GM12875 (cell line): ENCODE measurements around the gene SLC39A11.

ENCODE experiments used
- H3K4me3 ChIP-seq: one replicate; pipeline ENCODE4 v1.5.1; 2011; ENCODE audit warnings: low read depth, low read length, control low read depth
- CTCF ChIP-seq: IDR thresholded peaks from 2 replicates; pipeline ENCODE4 v1.5.1; 2011; ENCODE audit warnings: low read depth, mild to moderate bottlenecking, control low read depth, inconsistent platforms, low read length, moderate library complexity, borderline replicate concordance; ENCODE audit not compliant: insufficient read depth

Gene SLC39A11

GRCh38 chr17:72717276-72717675 is 375.2 kb downstream of the SLC39A11 start:
- TF ChIP-seq CTCF = no peak
- H3K4me3 ChIP-seq = no peak overlapping the region

- H3K4me3 ChIP-seq = no peak overlapping the region
- no peak for TF ChIP-seq CTCF
Measured at GRCh38 chr17:72715906-72716572, 376.4 kb downstream of the SLC39A11 start.

GRCh38 chr17:72714357-72714966 is 378.0 kb downstream of the SLC39A11 start:
- no peak for TF ChIP-seq CTCF
- no peak overlapping the region for H3K4me3 ChIP-seq

GRCh38 chr17:72713701-72714100 is 378.8 kb downstream of the SLC39A11 start:
- no peak overlapping the region for H3K4me3 ChIP-seq
- TF ChIP-seq CTCF = no peak

GRCh38 chr17:72711521-72712310 is 380.8 kb downstream of the SLC39A11 start:
- no peak overlapping the region for H3K4me3 ChIP-seq
- TF ChIP-seq CTCF = no peak

- H3K4me3 ChIP-seq = no peak overlapping the region
- TF ChIP-seq CTCF = no peak
Measured at GRCh38 chr17:72710834-72711233, 381.7 kb downstream of the SLC39A11 start.
